Mesothelial cell of epicardium (in vitro differentiated cells): ENCODE data around the gene MTHFSD. TPM values are rescaled to one million over a fixed set of nuclear protein-coding genes. Genes with fewer than 3 reads are reported as not detected.
A peak's percentile ranks its signal among the peaks of the same experiment; 100 is the strongest.

Source experiments
- DNase-seq, 2 experiments: peaks; one replicate each; pipeline ENCODE4 v3.0.0; 2021; ENCODE audit warnings: low spot score in 2 of 2; ENCODE audit not compliant: unreplicated experiment in 2 of 2
- H3K27ac Mint-ChIP-seq: 2 replicates; pipeline ENCODE4 v1.8.0; 2021; ENCODE audit warnings: mixed read lengths
- H3K27me3 Mint-ChIP-seq: 2 replicates; pipeline ENCODE4 v1.8.0; 2021; ENCODE audit warnings: low read depth, mixed read lengths
- H3K36me3 Mint-ChIP-seq: 2 replicates; pipeline ENCODE4 v1.8.0; 2021; ENCODE audit warnings: mixed read lengths
- H3K4me1 Mint-ChIP-seq: 2 replicates; pipeline ENCODE4 v1.8.0; 2021; ENCODE audit warnings: mixed read lengths
- H3K4me3 Mint-ChIP-seq: 2 replicates; pipeline ENCODE4 v1.8.0; 2021; ENCODE audit warnings: mild to moderate bottlenecking, moderate library complexity, mixed read lengths
- H3K9me3 Mint-ChIP-seq: 2 replicates; pipeline ENCODE4 v1.8.0; 2021; ENCODE audit warnings: mixed read lengths
- total RNA-seq: library from RNA; stranded (reverse); gene quantifications from 3 replicates; pipeline ENCODE4 v1.2.1, GENCODE V29; 2021
- TF ChIP-seq, protein P1 (sequence below): fragments of 200-600 bp; sonication (generic); IDR thresholded peaks from one replicate; pipeline ENCODE4 v1.5.0; 2021; ENCODE audit warnings: antibody characterized with exemption; ENCODE audit not compliant: unreplicated experiment

MTHFSD gene
- total RNA-seq, 1 donor from 2014 or later, result 27.4 TPM

DNA sequence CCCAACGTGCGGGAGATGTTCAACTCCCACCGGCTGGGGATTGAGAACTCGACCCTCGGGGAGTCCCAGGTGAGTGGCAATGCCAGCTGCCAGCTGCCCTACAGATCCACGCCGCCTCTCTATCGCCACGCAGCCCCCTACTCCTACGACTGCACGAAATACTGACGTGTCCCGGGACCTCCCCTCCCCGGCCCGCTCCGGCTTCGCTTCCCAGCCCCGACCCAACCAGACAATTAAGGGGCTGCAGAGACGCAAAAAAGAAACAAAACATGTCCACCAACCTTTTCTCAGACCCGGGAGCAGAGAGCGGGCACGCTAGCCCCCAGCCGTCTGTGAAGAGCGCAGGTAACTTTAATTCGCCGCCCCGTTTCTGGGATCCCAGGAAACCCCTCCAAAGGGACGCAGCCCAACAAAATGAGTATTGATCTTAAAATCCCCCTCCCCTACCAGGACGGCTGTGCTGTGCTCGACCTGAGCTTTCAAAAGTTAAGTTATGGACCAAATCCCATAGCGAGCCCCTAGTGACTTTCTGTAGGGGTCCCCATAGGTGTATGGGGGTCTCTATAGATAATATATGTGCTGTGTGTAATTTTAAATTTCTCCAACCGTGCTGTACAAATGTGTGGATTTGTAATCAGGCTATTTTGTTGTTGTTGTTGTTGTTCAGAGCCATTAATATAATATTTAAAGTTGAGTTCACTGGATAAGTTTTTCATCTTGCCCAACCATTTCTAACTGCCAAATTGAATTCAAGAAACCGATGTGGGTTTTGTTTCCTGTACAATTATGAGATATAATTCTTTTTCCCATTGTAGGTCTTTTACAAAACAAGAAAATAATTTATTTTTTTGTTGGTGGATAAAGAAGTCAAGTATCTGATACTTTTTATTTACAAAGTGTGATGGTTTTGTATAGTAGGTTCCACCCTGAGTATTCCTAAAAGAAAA is 13.9 kb upstream of the MTHFSD start:
- peaks cover 85% of the 10 kb centered on the region for H3K27me3 Mint-ChIP-seq
- H3K9me3 Mint-ChIP-seq, result no peaks in the 10 kb centered on the region
- DNase-seq, result no peak
- TF ChIP-seq, protein P1, sequence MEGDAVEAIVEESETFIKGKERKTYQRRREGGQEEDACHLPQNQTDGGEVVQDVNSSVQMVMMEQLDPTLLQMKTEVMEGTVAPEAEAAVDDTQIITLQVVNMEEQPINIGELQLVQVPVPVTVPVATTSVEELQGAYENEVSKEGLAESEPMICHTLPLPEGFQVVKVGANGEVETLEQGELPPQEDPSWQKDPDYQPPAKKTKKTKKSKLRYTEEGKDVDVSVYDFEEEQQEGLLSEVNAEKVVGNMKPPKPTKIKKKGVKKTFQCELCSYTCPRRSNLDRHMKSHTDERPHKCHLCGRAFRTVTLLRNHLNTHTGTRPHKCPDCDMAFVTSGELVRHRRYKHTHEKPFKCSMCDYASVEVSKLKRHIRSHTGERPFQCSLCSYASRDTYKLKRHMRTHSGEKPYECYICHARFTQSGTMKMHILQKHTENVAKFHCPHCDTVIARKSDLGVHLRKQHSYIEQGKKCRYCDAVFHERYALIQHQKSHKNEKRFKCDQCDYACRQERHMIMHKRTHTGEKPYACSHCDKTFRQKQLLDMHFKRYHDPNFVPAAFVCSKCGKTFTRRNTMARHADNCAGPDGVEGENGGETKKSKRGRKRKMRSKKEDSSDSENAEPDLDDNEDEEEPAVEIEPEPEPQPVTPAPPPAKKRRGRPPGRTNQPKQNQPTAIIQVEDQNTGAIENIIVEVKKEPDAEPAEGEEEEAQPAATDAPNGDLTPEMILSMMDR, result no peak
- peak overlapping the region; percentile 84 for H3K27ac Mint-ChIP-seq
- peaks cover 51% of the 10 kb centered on the region for H3K4me1 Mint-ChIP-seq
- peaks cover 6% of the 10 kb centered on the region for H3K36me3 Mint-ChIP-seq
- peak overlapping the region; percentile 80 for H3K4me3 Mint-ChIP-seq

DNA sequence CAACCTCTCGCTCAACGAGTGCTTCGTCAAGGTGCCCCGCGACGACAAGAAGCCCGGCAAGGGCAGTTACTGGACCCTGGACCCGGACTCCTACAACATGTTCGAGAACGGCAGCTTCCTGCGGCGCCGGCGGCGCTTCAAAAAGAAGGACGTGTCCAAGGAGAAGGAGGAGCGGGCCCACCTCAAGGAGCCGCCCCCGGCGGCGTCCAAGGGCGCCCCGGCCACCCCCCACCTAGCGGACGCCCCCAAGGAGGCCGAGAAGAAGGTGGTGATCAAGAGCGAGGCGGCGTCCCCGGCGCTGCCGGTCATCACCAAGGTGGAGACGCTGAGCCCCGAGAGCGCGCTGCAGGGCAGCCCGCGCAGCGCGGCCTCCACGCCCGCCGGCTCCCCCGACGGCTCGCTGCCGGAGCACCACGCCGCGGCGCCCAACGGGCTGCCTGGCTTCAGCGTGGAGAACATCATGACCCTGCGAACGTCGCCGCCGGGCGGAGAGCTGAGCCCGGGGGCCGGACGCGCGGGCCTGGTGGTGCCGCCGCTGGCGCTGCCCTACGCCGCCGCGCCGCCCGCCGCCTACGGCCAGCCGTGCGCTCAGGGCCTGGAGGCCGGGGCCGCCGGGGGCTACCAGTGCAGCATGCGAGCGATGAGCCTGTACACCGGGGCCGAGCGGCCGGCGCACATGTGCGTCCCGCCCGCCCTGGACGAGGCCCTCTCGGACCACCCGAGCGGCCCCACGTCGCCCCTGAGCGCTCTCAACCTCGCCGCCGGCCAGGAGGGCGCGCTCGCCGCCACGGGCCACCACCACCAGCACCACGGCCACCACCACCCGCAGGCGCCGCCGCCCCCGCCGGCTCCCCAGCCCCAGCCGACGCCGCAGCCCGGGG is 12.9 kb upstream of the MTHFSD start:
- H3K36me3 Mint-ChIP-seq, result peaks cover 6% of the 10 kb centered on the region
- peak overlapping the region; percentile 71 for H3K27ac Mint-ChIP-seq
- no peaks in the 10 kb centered on the region for H3K9me3 Mint-ChIP-seq
- TF ChIP-seq, protein P1, result no peak
- H3K4me1 Mint-ChIP-seq, result peaks cover 55% of the 10 kb centered on the region
- H3K4me3 Mint-ChIP-seq, result peak overlapping the region; percentile 76
- DNase-seq, result no peak
- H3K27me3 Mint-ChIP-seq, result peaks cover 81% of the 10 kb centered on the region

DNA sequence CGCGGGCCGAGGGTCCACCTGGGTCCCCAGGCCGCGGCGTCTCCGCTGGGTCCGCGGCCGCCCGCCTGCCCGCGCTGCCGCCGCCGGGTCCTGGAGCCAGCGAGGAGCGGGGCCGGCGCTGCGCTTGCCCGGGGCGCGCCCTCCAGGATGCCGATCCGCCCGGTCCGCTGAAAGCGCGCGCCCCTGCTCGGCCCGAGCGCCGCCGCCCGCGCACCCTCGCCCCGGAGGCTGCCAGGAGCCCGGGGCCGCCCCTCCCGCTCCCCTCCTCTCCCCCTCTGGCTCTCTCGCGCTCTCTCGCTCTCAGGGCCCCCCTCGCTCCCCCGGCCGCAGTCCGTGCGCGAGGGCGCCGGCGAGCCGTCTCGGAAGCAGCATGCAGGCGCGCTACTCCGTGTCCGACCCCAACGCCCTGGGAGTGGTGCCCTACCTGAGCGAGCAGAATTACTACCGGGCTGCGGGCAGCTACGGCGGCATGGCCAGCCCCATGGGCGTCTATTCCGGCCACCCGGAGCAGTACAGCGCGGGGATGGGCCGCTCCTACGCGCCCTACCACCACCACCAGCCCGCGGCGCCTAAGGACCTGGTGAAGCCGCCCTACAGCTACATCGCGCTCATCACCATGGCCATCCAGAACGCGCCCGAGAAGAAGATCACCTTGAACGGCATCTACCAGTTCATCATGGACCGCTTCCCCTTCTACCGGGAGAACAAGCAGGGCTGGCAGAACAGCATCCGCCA is 12.1 kb upstream of the MTHFSD start:
- H3K36me3 Mint-ChIP-seq, result peaks cover 6% of the 10 kb centered on the region
- peak overlapping the region; percentile 76 for H3K4me3 Mint-ChIP-seq
- TF ChIP-seq, protein P1, result no peak
- H3K27ac Mint-ChIP-seq, result peak overlapping the region; percentile 71
- H3K4me1 Mint-ChIP-seq, result peaks cover 54% of the 10 kb centered on the region
- peak in 1 of 2 experiments; percentile 69 for DNase-seq
- H3K27me3 Mint-ChIP-seq, result peaks cover 75% of the 10 kb centered on the region
- no peaks in the 10 kb centered on the region for H3K9me3 Mint-ChIP-seq

DNA sequence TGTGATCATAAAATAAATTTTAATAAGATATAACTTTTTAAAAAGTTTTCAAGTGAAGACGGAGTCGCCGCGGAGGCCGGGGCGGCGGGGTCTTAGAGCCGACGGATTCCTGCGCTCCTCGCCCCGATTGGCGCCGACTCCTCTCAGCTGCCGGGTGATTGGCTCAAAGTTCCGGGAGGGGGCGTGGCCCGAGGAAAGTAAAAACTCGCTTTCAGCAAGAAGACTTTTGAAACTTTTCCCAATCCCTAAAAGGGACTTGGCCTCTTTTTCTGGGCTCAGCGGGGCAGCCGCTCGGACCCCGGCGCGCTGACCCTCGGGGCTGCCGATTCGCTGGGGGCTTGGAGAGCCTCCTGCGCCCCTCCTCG is 11.5 kb upstream of the MTHFSD start, which contains the start of gene FOXC2:
FOXC2 (plus strand) TSS at position 229 of the 365 bp plus-strand sequence. CDS start 507 bp downstream, outside the sequence.
- Mint-ChIP-seq H3K4me3 (peak within 1 kb of the TSS; percentile 76), H3K27ac (peak within 1 kb of the TSS; percentile 71), H3K4me1 (peaks cover 54% of the 10 kb centered on the region), H3K36me3 (peaks cover 6% of the 10 kb centered on the region), H3K9me3 (no peaks in the 10 kb centered on the region), H3K27me3 (peaks cover 73% of the 10 kb centered on the region)
- TF ChIP-seq, protein P1, result no peak
- peak; percentile 84 to 94 for DNase-seq
